H1 (cell line): ENCODE data around the gene HYLS1. TPM values are rescaled to one million over a fixed set of nuclear protein-coding genes. Genes with fewer than 3 reads are reported as not detected.

Experiments used
- CTCF ChIA-PET: fragments of 300-600 bp; sonication (Branson Sonifier 250); formaldehyde crosslinking; loops from one replicate; lab custom pipeline; 2021; ENCODE audit not compliant: partially characterized antibody; lab: Charles Lee
- POLR2A ChIA-PET: fragments of 300-600 bp; sonication (Branson Sonifier 250); formaldehyde crosslinking; loops from one replicate; lab custom pipeline; 2021; ENCODE audit warnings: inconsistent platforms; ENCODE audit not compliant: partially characterized antibody; lab: Charles Lee
- DNase-seq, 2 experiments: peaks; one replicate each; pipeline versions ENCODE4 v3.0.0 to v3.0.0-alpha.2; 2010 to 2022; ENCODE audit warnings: low spot score in 2 of 2, low read depth in 1 of 2, mixed read lengths in 1 of 2
- FAIRE-seq: peaks from 2 replicates; lab custom pipeline; 2011; peaks lifted over from hg19 to GRCh38; lab: Jason Lieb, UNC
- H2AFZ ChIP-seq: 2 replicates; pipeline ENCODE4 v1.8.1; 2012; ENCODE audit warnings: low read length, inconsistent platforms
- H2AK5ac ChIP-seq: 2 replicates; pipeline ENCODE4 v1.6.1; 2013; ENCODE audit warnings: low read depth, low read length
- H2BK120ac ChIP-seq: replicated peaks from 2 replicates; pipeline ENCODE3; 2013; ENCODE audit warnings: low read depth, low read length, inconsistent platforms
- H2BK12ac ChIP-seq: 2 replicates; pipeline ENCODE4 v1.6.1; 2013; ENCODE audit warnings: low read depth, low read length
- H2BK15ac ChIP-seq: 2 replicates; pipeline ENCODE4 v1.6.1; 2013; ENCODE audit warnings: low read length
- H2BK20ac ChIP-seq: 2 replicates; pipeline ENCODE4 v1.6.1; 2013; ENCODE audit warnings: low read length
- H2BK5ac ChIP-seq: 2 replicates; pipeline ENCODE4 v1.6.1; 2013; ENCODE audit warnings: low read depth, low read length
- H3K14ac ChIP-seq: 2 replicates; pipeline ENCODE4 v1.6.1; 2013; ENCODE audit warnings: inconsistent platforms; ENCODE audit not compliant: insufficient read length
- H3K18ac ChIP-seq: 2 replicates; pipeline ENCODE4 v1.6.1; 2013; ENCODE audit warnings: low read length; ENCODE audit errors: extremely low read depth
- H3K23ac ChIP-seq: 2 replicates; pipeline ENCODE4 v1.6.1; 2013; ENCODE audit warnings: inconsistent platforms; ENCODE audit not compliant: insufficient read length
- H3K23me2 ChIP-seq: 2 replicates; pipeline ENCODE4 v1.6.1; 2013; ENCODE audit warnings: low read depth, low read length
- H3K27ac ChIP-seq: 2 replicates; pipeline ENCODE4 v1.6.1; 2011; ENCODE audit warnings: low read depth, low read length, inconsistent platforms
- H3K27me3 ChIP-seq, 4 experiments: replicated peaks in 1 of 4; 1 replicate in 1 of 4; 2 replicates in 3 of 4; pipeline versions ENCODE4 v1.6.1 to v1.8.1; 2011 to 2013; ENCODE audit warnings: low read length in 3 of 4, mild to moderate bottlenecking in 3 of 4, inconsistent platforms in 2 of 4, mixed read lengths in 2 of 4, moderate library complexity in 1 of 4; ENCODE audit not compliant: control insufficient read depth in 3 of 4, insufficient read depth in 3 of 4; ENCODE audit errors: extremely low read depth in 1 of 4
- H3K36me3 ChIP-seq, 4 experiments: 2 replicates each; pipeline versions ENCODE4 v1.6.1 to v1.8.1; 2011 to 2013; ENCODE audit warnings: mild to moderate bottlenecking in 4 of 4, low read length in 3 of 4, moderate library complexity in 2 of 4, control low read depth in 1 of 4, inconsistent platforms in 1 of 4; ENCODE audit not compliant: insufficient read depth in 4 of 4, control insufficient read depth in 2 of 4
- H3K4ac ChIP-seq: replicated peaks from 2 replicates; pipeline ENCODE3; 2013; ENCODE audit warnings: low read length, low read depth, mixed read lengths, inconsistent platforms; ENCODE audit not compliant: insufficient read length
- H3K4me1 ChIP-seq, 4 experiments: replicated peaks in 1 of 4; 1 replicate in 1 of 4; 2 replicates in 3 of 4; pipeline versions ENCODE4 v1.6.1 to v1.8.1; 2011 to 2013; ENCODE audit warnings: low read length in 3 of 4, inconsistent platforms in 2 of 4, mixed read lengths in 1 of 4; ENCODE audit not compliant: insufficient read depth in 4 of 4, control insufficient read depth in 3 of 4
- H3K4me2 ChIP-seq, 2 experiments: 2 replicates each; pipeline versions ENCODE4 v1.6.1 to v1.8.1; 2011 to 2013; ENCODE audit warnings: low read depth in 2 of 2, low read length in 2 of 2, control low read depth in 1 of 2, inconsistent platforms in 1 of 2, mild to moderate bottlenecking in 1 of 2; ENCODE audit not compliant: insufficient read depth in 1 of 2
- H3K4me3 ChIP-seq, 4 experiments: fragments of 200-600, 300-600 bp in 1 of 4; sonication (generic), shearing (Covaris generic), sonication (Bioruptor Twin) in 1 of 4; 2 replicates each; pipeline versions ENCODE4 v1.5.1 to v1.8.1; 2011 to 2016; ENCODE audit warnings: low read length in 4 of 4, low read depth in 3 of 4, control low read depth in 2 of 4, inconsistent platforms in 2 of 4, mild to moderate bottlenecking in 2 of 4, mixed read lengths in 1 of 4, moderate library complexity in 1 of 4; ENCODE audit not compliant: insufficient read depth in 2 of 4; ENCODE audit errors: extremely low read depth in 1 of 4
- H3K56ac ChIP-seq: replicated peaks from 2 replicates; pipeline ENCODE3; 2013; ENCODE audit warnings: low read depth, mild to moderate bottlenecking, mixed read lengths, low read length, inconsistent platforms; ENCODE audit not compliant: insufficient read length
- H3K79me1 ChIP-seq: 2 replicates; pipeline ENCODE4 v1.6.1; 2013; ENCODE audit warnings: low read depth, low read length, control low read depth
- H3K79me2 ChIP-seq, 2 experiments: 2 replicates each; pipeline versions ENCODE4 v1.6.1 to v1.8.1; 2012 to 2013; ENCODE audit warnings: low read length in 2 of 2, mild to moderate bottlenecking in 2 of 2, inconsistent platforms in 1 of 2; ENCODE audit not compliant: insufficient read depth in 2 of 2, control insufficient read depth in 1 of 2
- H3K9ac ChIP-seq, 4 experiments: replicated peaks in 1 of 4; 1 replicate in 1 of 4; 2 replicates in 3 of 4; pipeline versions ENCODE4 v1.6.1 to v1.8.1; 2011 to 2013; ENCODE audit warnings: low read depth in 3 of 4, low read length in 3 of 4, control low read depth in 2 of 4, mild to moderate bottlenecking in 2 of 4, moderate library complexity in 2 of 4, inconsistent platforms in 1 of 4; ENCODE audit errors: extremely low read depth in 1 of 4
- H3K9me3 ChIP-seq, 2 experiments: 2 replicates each; pipeline versions ENCODE4 v1.6.1 to v1.8.1; 2012 to 2013; ENCODE audit warnings: mild to moderate bottlenecking in 2 of 2, moderate library complexity in 2 of 2, control low read depth in 1 of 2, inconsistent platforms in 1 of 2, low read depth in 1 of 2, low read length in 1 of 2, mixed read lengths in 1 of 2; ENCODE audit not compliant: insufficient read depth in 2 of 2
- H4K20me1 ChIP-seq, 2 experiments: replicated peaks in 1 of 2; 2 replicates each; pipeline versions ENCODE3 to v1.8.1; 2011 to 2013; ENCODE audit warnings: inconsistent platforms in 2 of 2, low read length in 2 of 2, mild to moderate bottlenecking in 1 of 2; ENCODE audit not compliant: insufficient read depth in 2 of 2, control insufficient read depth in 1 of 2
- H4K5ac ChIP-seq: 2 replicates; pipeline ENCODE4 v1.6.1; 2013; ENCODE audit warnings: low read length, low read depth, mixed read lengths, inconsistent platforms; ENCODE audit not compliant: insufficient read length
- H4K8ac ChIP-seq: 2 replicates; pipeline ENCODE4 v1.8.0; 2013; ENCODE audit warnings: mild to moderate bottlenecking, moderate library complexity, low read length, inconsistent platforms; ENCODE audit not compliant: insufficient read depth; ENCODE audit errors: extremely low read depth
- H4K91ac ChIP-seq: replicated peaks from 2 replicates; pipeline ENCODE3; 2013; ENCODE audit warnings: low read length, mixed read lengths, inconsistent platforms; ENCODE audit not compliant: insufficient read length
- BACH1 ChIP-seq: IDR thresholded peaks from 2 replicates; pipeline ENCODE4 v1.6.1; 2012; ENCODE audit warnings: low read length, improper control_type of control experiment
- CHD2 ChIP-seq: IDR thresholded peaks from 2 replicates; pipeline ENCODE4 v1.6.1; 2012; ENCODE audit warnings: low read length, improper control_type of control experiment
- EGR1 ChIP-seq: IDR thresholded peaks from 2 replicates; pipeline ENCODE4 v1.6.1; 2011; ENCODE audit warnings: low read depth, low read length, borderline replicate concordance
- GABPA ChIP-seq: IDR thresholded peaks from 2 replicates; pipeline ENCODE4 v1.6.1; 2011; ENCODE audit warnings: mild to moderate bottlenecking, low read length, moderate library complexity, borderline replicate concordance; ENCODE audit not compliant: insufficient read depth
- JUND ChIP-seq: IDR thresholded peaks from 2 replicates; pipeline ENCODE4 v1.6.1; 2011; ENCODE audit warnings: mild to moderate bottlenecking, improper control_type of control experiment, low read length
- NANOG ChIP-seq: IDR thresholded peaks from 2 replicates; pipeline ENCODE4 v1.6.1; 2011; ENCODE audit warnings: low read length, low read depth, mild to moderate bottlenecking, inconsistent platforms; ENCODE audit not compliant: insufficient read depth, poor library complexity, severe bottlenecking
- RBBP5 ChIP-seq: IDR thresholded peaks from 2 replicates; pipeline ENCODE4 v1.7.1; 2012; ENCODE audit warnings: low read depth, mild to moderate bottlenecking, inconsistent platforms, low read length, moderate library complexity, borderline replicate concordance
- RNF2 ChIP-seq: fragments of 200-900, 300-1000 bp; sonication (generic); IDR thresholded peaks from 2 replicates; pipeline ENCODE4 v1.7.1; 2016; ENCODE audit warnings: borderline replicate concordance, low read depth, mild to moderate bottlenecking, antibody characterized with exemption, low read length; ENCODE audit not compliant: poor library complexity, severe bottlenecking; ENCODE audit errors: missing control alignments
- SIRT6 ChIP-seq: IDR thresholded peaks from one replicate; pipeline ENCODE4 v1.7.1; 2012; ENCODE audit warnings: low read length, inconsistent platforms
- SUZ12 ChIP-seq: fragments of 200-600 bp; sonication (generic); IDR thresholded peaks from 2 replicates; pipeline ENCODE4 v1.6.1; 2012; ENCODE audit warnings: mild to moderate bottlenecking, inconsistent platforms, low read length, moderate library complexity, mixed read lengths
- YY1 ChIP-seq: IDR thresholded peaks from 2 replicates; pipeline ENCODE4 v1.6.1; 2011; ENCODE audit warnings: low read depth, mild to moderate bottlenecking, low read length
- WGBS, 2 experiments: shearing (Covaris generic) in 1 of 2; methylation state at CpG; one replicate each; pipeline versions ENCODE4 v1.1.6 to v1.1.7; 2013 to 2015; ENCODE audit warnings: low lambda C conversion rate in 2 of 2, mixed read lengths in 2 of 2, inconsistent platforms in 1 of 2, low coverage in 1 of 2, missing lambda C conversion rate in 1 of 2; ENCODE audit not compliant: insufficient replicate concordance in 2 of 2, insufficient coverage in 1 of 2, insufficient read length in 1 of 2; ENCODE audit errors: extremely low coverage in 1 of 2, missing lambda C conversion rate in 1 of 2; 5-methylcytosine and 5-hydroxymethylcytosine counted together
- polyA plus RNA-seq, 7 experiments: library from polyadenylated mRNA; depleted of rRNA in 3 of 7; stranded (reverse) in 5 of 7; unstranded in 2 of 7; fragments of >200 nt in 5 of 7; fragments of 200-250 nt in 2 of 7; gene quantifications; 1 replicate in 5 of 7; 2 replicates in 1 of 7; 4 replicates in 1 of 7; pipeline versions ENCODE4 v1.2.1 to v1.2.3, GENCODE V29; 2011 to 2013; ENCODE audit warnings: missing spikeins in 2 of 7, mixed read lengths in 2 of 7
- total RNA-seq: library from RNA; stranded (reverse); fragmentation: NEBNext Ultra II Directional; extraction: Animal tissue kit (Norgen Biotek cat#: 25700); gene quantifications from 2 replicates; pipeline ENCODE4 v1.2.1, GENCODE V29; 2021
- TF ChIP-seq, protein P1 (sequence below): IDR thresholded peaks from 2 replicates; pipeline ENCODE4 v1.6.1; 2012; ENCODE audit warnings: inconsistent platforms
- TF ChIP-seq, protein P2 (sequence below): IDR thresholded peaks from 2 replicates; pipeline ENCODE4 v1.6.1; 2012; ENCODE audit warnings: inconsistent platforms

Gene HYLS1
- total and polyA plus RNA-seq, 2 of the 8 experiments (the other 6 are each of a cell fraction or from before 2014, with no cell fraction given), result 5.1 to 11.6 TPM

- H3K14ac ChIP-seq, result no peak overlapping the region
- no peak overlapping the region for H3K4me3 ChIP-seq
- no peak overlapping the region for H2BK15ac ChIP-seq
- H3K27ac ChIP-seq, result no peak overlapping the region
- peaks cover 0 to 6% (median 2%) of the 10 kb centered on the region in 4 experiments; a peak in 2 of 7 replicates for H3K27me3 ChIP-seq
- no peaks in the 10 kb centered on the region for H4K20me1 ChIP-seq
- no peak overlapping the region for H2BK5ac ChIP-seq
- no peak overlapping the region for H2BK120ac ChIP-seq
- H4K91ac ChIP-seq, result no peak overlapping the region
- no peaks in the 10 kb centered on the region for H3K9me3 ChIP-seq
- no peak overlapping the region for H3K18ac ChIP-seq
- H2BK12ac ChIP-seq, result no peak overlapping the region
- ChIA-PET POLR2A (interaction anchor here (0.9 kb wide), 1 partner anchor 9 kb away, joined by 3 read pairs; no protein-coding TSS in a partner anchor), CTCF (interaction anchor here (0.8 to 7.0 kb wide), 10 partner anchors 9 to 263 kb away, joined by 3 to 76 read pairs (median 3); partner anchors contain the start of gene VSIG10L2)
- H3K56ac ChIP-seq, result no peak overlapping the region
- no peak overlapping the region for H3K4me2 ChIP-seq
- H3K9ac ChIP-seq, result no peak overlapping the region
- H3K79me2 ChIP-seq, result no peaks in the 10 kb centered on the region
- no peak overlapping the region for H3K4ac ChIP-seq
- peaks cover 6 to 14% (median 11%) of the 10 kb centered on the region in 4 experiments for H3K4me1 ChIP-seq
- H3K23me2 ChIP-seq, result no peaks in the 10 kb centered on the region
- no peak overlapping the region for H3K23ac ChIP-seq
- WGBS, 2 experiments, result 90% methylated on average over 11 of the region's 11 CpGs; no CpG with 5 or more reads in 1 of the 2 experiments
- H2AK5ac ChIP-seq, result no peak overlapping the region
- no peak overlapping the region for H2AFZ ChIP-seq
- H3K36me3 ChIP-seq, result no peaks in the 10 kb centered on the region
- FAIRE-seq (no peak), DNase-seq (no peak)
- H3K79me1 ChIP-seq, result no peaks in the 10 kb centered on the region
- H2BK20ac ChIP-seq, result no peak overlapping the region
- H4K8ac ChIP-seq, result no peak overlapping the region
- no peak overlapping the region for H4K5ac ChIP-seq
- TF ChIP-seq SIRT6 (no peak), YY1 (no peak), RNF2 (no peak), CHD2 (no peak), BACH1 (no peak), JUND (no peak), NANOG (no peak), EGR1 (no peak), SUZ12 (no peak), RBBP5 (no peak), GABPA (no peak)
- TF ChIP-seq, protein P1, sequence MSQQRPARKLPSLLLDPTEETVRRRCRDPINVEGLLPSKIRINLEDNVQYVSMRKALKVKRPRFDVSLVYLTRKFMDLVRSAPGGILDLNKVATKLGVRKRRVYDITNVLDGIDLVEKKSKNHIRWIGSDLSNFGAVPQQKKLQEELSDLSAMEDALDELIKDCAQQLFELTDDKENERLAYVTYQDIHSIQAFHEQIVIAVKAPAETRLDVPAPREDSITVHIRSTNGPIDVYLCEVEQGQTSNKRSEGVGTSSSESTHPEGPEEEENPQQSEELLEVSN, result no peak
- TF ChIP-seq, protein P2, sequence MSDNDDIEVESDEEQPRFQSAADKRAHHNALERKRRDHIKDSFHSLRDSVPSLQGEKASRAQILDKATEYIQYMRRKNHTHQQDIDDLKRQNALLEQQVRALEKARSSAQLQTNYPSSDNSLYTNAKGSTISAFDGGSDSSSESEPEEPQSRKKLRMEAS, result no peak
Measured at GRCh38 chr11:125930076-125930450, 42.6 kb downstream of the HYLS1 start.
